Measurements from ENCODE around the gene RIPK1.

- TF ChIP-seq CTCF (conservative IDR thresholded peaks at IDR 0.05 in 1 of 2, IDR thresholded peaks at IDR 0.05 in 1 of 2; ENCODE audit: extremely low read depth in 1 of 2, insufficient read depth in 1 of 2, low read depth in 1 of 2, low read length in 2 of 2): no peak
- TF ChIP-seq EZH2 (IDR thresholded peaks at IDR 0.05; ENCODE audit: borderline replicate concordance, low read length): no peak
Measured at GRCh38 chr6:3063733-3064700, 4.3 kb upstream of the RIPK1 start.

Measured in mammary epithelial cell (primary cell).